ENCODE data around the gene PBX4.

Gene PBX4

DNA sequence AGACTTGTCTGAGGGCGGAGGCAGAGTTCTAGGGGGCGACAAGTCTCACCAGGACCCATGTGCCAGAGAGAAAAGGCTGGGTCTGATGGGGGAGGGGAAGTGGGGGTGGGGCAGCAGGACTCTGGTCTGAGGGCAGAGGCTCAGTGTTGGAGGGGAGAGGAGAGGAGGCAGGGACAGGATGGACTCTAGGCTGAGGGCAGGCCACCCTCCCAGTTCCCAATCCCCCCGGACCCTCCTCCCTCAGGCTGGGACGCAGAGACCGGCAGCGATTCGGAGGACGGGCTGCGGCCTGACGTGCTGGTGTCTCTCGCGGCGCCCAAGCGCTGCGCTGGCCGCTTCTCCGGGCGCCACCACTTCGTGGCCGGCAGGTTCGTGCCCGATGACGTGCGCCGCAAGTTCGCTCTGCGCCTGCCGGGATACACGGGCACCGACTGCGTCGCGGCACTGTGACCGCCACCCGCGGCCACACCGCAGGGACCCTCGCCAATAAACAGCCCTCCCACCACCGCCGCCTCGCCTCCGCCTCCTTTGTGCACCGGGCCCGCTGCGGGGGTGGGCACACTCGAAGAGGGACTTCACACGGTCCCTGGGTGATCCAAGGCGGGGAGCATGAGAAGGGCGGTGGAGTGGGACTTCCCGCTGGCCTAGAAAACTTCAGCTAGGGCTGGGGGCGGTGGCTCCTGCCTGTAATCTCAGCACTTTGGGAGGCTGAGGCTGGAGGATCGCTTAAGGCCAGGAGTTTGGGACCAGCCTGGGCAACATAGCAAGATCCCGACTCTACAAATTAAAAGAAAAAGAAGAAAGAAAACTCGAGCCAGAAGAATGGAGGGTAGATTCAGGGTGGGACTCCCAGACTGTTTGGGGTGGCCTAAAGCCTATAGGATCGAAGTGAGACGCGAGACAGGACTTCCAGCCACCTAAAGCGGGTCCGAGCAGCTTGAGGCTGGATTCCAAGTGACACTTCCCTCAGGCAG, 81.1 kb downstream of the PBX4 start:
- DNase-seq: peak; percentile 5 to 35

DNA sequence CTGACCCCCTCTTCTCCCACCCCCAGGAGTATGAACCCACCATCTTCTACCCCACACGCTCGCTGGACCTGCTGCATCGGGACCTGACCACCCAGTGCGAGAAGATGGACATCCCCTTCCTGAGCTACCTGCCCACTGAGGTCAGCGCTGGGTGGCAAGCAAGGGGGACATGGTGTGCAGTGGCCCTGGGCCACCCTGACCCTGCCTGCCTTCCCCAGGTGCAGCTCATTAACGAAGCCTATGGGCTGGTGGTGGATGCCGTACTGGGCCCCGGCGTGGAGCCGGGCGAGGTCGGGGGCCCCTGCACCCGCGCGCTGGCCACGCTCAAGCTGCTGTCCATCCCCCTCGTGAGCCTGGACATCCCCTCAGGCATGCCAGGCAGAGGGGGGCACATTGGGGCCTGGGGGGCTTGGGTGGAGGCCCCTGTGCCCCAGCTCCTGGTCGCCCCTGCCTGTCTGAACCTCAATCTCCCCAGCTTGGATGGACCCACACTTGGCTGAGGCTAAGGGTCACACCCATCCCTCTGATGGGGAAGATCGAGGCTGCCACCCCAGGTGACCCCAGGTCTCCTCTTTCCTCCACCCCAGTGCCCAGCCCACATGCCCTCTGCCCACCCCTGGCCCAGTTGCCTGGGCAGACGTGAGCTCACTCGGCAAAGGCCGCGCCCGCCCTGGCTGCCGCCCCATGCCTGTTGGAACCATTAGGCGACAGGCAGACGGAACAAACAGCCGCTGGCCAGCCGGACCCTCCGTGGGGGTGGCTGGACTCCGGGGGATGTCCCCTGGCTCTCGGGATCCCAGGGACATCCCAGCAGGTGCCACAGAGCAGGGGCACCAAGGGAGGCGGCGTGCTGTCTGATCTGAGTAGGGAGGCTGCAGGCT, 82.9 kb downstream of the PBX4 start:
- DNase-seq: no peak

DNA sequence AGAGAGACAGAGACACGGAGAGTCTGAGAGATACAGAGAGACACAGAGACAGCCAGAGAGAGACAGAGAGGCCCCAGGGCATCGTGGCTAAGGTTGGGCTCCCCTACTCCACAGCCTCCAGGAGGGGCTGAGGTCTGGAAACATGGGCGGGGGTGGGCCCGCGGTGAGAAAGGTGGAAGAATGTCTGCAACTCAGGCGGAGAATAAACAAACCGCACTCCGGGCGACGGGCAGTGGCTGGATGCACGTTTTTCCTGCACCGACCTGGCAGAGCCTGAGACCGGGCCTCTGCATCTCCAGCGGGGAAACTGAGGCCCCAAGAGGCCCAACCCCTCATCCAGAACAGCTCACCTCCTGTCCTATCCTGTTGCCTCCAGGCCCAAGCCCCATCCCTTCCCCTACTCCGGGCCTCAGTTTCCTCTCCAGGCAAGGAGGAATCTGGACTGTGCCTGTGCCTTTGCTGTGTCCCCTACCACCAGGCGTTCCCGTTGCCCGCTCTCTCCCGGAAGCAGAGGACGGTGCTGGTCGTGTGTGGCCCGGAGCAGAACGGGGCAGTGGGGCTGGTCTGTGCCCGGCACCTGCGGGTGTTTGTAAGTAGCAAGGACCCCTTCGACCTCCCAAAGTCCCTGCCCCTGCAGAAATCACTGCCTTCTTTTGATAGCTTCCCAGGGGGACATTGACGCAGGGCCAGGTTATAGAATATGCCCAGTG, 83.8 kb downstream of the PBX4 start:
- DNase-seq: no peak

DNA sequence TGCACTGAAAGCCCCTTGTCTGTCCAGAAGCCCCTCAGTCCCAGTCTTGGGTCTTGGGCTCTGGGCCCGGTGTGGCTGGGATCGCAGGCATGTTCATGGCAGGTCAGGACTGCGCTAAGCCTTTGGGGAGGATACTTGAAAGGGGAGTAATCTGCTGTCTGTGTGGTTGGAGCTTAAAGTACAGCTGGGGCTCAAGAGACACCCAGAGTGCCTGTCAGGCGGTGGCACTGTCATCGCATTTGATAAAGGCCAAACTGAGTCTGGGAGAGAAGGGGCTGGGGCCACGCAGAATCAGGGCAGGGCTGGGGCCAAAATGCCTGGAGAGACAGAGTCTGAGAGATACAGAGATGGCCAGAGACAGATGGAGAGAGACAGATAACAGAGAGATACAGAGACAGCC, 84.6 kb downstream of the PBX4 start:
- no peak for DNase-seq

DNA sequence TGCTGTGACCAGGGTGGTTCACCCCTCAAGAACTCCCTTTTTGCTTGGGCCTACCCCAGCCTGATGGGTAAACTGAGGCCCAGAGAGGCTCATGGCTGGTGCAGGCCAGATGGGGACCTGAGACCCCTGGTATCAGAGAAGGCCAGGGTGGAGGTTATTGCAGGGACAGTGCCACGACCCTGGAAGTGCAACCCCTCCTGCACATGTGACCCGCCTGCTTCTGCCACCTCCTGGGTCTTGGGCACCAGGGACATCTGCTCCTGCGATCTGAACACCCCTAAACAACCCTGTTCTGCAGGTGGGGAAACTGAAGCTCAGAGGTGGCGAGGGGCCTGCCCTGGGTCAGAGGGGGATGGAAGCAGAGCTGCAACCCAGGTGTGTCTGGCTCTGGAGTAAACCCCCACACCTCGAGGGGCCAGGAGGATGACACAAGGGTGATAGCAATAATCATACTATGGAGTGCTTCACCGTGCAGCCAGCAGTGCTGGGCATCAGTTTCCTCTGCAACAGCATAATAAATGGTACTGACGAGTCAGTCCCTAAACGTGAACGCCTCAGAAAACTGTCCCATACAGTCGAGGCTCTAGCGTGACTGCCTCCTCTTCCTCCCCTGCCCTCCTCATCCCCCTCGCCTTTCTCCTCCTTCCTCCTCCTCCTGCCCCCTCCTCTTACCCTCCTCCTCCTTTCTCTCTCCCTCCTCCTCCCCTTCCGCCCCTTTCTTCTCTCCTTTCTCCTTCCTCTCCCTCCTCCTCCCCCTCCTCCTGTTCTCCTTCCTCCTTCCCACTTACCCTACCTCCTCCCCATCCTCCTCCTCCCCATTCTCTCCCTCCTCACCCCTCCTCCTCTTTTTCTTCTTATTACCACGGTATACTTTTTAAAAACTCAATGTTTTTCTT, 85.4 kb downstream of the PBX4 start:
- DNase-seq: no peak

DNA sequence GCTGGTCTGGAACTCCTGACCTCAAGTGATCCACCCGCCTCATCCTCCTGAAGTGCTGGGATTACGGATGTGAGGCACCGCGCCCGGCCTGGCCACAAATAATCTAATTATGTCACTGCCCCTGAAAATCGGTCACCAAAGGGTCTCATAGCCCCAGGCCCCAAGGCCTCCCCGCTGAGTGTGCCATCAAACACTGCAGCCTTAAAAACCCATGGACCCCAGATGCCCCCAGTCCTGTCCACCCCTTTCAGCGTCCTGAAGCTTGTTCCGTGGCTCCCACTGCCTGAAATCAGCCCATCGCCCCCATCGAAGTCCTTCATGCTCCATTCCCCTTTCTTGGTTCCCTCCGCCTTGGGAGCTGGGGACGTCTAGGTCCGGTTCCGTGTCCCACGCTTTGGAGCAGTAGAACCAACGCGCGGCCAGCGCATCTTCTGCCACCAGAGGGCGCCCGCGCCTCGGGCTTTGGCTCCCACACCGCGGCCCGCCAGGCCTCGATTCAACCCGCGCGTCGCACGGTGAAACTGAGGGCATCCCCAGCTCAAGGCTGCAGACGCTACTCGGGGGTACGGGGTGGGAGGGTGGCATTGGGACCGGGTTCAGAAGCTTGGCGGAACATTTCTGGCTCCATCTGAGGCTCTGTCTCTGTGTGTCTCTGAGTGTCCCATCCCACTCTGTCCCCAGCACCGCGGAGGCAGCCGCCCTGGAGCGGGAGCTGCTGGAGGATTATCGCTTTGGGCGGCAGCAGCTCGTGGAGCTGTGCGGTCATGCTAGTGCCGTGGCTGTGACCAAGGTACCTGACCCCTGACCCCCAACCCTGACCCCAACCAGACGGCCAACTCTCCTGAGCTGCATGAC, 86.3 kb downstream of the PBX4 start:
- DNase-seq: peak; percentile 51 to 91

DNA sequence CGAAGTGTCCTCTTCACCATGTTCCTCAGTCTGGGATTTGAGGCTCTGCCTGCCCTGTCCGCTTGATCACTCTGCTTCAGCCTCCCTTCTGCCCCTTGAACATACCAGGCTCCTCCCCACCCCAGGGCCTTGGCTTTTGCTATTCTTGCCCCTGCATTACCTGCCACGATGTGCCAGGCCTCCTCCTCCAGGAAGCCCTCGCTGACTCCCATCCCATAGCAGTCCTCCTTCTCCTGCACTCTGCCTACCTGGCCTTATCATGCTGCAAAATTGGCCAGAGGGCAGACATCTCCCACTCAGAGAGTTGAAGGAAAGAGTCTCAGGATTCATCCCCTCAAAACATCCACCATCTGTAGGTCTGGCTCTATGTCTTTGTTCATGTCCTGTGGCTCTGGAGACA, 87.6 kb downstream of the PBX4 start:
- no peak for DNase-seq

DNA sequence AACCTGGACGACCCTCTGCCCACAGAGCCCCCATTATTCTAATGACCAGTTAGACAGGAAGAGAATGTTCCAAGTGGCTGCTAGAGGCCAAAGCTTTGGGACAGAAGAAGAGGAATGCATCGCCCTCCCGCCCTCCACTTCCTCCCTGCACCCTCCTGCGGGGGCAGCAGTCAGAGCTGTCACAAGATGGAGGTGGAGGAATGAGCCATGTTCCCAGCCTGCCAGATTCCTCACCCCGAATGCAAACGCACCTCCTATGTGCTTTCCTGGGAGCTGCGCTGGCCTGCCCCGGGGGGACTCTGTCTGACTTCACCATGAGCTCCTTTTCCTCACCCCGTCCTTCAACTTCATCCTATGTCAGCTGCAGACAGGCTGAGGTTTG, 88.1 kb downstream of the PBX4 start:
- peak in 1 of 2 donors; percentile 30 for DNase-seq

DNA sequence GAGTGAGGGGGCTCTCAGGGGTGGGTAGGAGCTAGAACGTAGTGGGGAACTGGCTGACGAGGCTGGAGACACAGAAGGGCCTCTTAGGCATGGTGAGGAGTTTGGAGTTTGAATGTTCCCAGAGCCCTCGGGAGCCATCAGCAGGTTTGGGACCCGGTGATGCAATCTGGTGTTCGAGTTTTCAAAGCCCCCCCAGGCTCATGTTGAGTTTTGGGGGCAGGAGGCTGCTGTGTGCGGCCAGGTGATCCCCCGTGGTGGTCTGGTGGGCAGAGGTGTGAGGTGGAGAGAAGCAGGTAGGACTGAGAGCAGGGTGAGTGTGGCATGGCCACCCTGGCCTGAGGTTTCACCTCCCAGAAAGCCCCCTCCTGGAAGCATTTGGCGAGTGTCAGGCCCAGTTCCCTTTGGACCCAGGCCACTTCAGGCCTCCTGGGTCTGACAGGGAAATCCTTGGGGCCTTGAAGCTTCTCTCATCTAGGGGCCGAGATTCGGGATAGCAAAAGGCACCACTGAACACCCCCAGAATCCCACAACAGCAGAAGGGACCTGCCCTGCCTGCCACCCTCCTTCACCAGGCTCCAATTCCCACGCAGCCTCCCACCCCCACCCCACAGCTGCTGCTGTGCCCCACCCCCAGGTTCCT, 88.6 kb downstream of the PBX4 start:
- no peak for DNase-seq

DNA sequence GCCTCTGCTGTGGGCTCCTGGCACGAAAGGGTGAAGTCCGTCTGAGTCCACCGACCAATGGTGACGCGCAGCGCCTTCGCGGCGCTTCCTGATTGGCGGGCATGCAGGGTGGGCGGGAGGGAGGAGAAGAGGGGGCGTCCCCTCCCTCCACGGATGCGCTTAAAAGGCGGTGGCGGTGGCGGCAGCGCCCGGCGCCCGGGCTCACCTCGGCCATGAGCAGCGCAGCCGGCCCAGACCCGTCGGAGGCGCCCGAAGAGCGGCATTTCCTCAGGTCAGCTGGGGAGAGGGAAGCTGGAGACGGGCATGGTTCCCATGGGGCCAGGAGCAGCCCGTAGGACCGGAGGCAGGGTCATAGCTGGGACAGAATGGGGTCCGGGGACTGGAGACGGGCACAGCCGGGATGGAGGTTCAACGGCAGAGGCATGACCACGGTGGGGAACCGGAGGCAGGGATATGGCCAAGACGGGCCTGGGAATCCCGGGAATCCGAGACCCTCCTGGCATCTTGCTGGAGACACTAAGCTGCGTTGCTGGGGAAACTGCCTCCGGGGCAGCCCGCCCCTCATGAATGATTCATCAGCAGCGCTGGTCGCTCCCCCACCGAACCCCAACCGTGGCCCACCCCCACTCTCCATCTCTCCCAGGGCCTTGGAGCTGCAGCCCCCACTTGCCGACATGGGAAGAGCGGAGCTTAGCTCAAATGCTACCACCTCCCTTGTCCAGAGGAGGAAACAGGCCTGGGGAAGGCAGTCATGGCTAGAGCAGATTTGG, 89.6 kb downstream of the PBX4 start, which contains the start of gene YJEFN3:
TSS of gene YJEFN3 (plus strand) at position 191 of the 770 bp plus-strand sequence. CDS start at position 213, 22 bp downstream.
- DNase-seq: no peak

DNA sequence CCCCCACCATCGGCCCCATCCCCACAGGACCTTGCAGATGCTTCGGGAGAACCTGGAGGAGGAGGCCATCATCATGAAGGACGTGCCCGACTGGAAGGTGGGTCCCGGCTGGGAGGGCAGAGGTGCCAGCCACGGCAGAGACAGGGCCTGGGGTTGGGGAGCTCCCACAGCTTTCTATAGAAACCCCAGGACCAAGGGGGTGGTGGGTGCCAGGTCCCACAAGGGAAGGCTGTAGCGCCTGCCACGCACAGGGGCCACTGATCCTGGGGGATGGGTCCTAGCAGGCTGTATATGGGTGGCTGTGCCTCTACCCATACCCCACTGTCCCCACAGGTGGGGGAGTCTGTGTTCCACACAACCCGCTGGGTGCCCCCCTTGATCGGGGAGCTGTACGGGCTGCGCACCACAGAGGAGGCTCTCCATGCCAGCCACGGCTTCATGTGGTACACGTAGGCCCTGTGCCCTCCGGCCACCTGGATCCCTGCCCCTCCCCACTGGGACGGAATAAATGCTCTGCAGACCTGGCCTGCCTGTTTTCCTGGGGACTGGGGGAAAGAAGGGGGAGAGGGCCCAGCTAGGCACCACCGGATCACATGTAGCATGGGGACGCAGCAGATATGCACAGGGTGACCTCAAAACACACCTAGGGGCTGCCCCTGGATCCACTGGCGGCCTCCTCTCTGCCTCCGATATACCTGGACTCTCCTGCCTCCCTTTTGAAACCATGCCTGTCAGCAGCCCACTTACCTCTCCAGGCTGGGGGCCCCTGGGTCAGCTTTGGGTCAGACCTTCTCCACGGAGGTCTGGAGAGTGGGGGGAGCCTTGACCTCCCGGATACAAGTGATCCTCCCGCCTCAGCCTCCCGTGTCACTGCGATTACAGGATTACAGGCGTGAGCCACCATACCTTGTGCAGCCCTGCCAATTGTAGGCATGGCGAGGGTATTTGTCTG, 90.5 kb downstream of the PBX4 start:
- DNase-seq: no peak

DNA sequence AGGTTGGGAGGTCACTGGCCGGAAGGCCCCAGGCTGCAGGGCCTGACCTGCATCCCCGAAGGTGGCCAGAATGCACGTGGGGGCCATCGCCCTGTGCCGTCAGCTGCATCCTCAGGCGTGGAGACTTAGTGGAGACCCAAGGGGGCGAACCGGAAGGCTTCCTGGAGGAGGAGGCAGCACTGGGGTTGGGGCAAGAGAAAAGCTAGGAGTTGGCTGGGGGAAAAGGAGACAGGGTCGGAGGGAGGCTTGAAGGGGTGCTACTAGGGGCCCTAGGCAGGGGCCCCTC, 91.2 kb downstream of the PBX4 start:
- DNase-seq: no peak

DNA sequence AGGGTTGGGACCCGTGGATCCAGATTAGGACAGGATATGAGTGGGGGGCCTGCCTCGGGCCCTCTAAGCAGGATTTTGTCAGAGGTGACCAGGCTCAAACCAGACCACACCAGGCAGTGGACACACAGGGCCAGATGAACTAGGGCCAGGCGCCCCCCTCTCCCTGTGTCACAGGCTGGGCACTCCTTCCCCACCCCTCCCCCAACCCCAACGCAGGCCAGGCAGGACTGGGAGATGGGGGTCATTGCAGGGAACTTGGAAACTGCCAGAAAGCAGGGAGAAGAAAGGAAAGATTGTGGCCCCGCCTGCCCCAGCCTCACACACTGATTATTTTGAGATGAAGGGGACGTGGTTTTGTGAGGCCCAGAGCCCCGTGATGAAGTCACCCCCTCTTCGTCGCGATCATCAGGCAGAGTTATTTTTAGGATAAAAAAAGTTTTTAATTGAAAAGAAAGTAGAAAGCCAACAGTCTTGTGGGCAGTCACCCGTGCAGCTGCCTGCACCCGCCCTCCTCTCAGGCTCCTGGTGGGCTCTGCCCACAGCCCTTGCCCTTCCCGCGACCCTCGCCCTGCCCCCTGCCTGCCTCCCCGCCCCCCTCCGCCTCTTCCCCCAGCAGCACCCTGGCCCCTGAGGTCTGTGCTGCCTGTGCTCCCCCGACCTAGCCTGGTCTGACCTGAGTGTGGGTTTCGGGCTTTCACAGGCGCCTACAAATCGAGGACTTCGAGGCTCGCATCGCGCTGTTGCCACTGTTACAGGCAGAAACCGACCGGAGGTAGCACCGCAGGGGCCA, 91.7 kb downstream of the PBX4 start:
- DNase-seq: no peak

DNA sequence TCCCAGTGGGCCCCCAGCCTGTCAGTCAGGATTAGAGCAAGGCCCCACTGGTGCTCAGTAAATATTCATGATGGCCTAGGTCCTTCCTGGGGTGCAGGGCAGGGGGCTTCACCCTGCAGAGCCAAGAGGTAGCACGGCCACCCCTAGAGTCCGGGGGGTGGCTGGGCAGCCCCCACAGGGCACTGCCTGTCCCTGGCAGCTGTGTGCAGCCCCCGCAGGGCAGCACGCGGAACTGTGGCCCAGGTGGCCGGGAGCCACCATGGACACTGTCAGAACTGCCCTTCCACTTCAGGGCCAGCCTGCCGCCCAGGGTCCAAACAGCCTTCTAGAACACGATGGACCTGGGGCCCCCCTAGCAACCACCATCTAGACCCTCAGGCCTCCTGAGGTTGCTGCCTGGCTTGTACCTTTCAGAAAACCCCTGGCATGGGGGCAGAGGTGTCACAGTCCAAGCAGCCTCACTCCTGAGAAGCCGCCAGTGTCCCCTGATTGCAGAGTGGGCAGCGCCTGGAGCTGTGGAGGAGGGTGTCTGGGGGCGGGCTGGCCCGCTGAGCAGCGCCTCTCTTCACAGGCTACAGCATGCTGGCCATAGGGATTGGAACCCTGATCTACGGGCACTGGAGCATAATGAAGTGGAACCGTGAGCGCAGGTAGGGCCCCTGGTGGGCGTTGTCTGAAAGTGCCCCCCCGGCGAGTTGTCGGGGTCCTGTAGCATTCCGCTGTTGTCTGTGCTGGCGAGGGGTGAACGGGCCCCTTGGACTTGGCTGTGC, 92.7 kb downstream of the PBX4 start:
- no peak for DNase-seq

DNA sequence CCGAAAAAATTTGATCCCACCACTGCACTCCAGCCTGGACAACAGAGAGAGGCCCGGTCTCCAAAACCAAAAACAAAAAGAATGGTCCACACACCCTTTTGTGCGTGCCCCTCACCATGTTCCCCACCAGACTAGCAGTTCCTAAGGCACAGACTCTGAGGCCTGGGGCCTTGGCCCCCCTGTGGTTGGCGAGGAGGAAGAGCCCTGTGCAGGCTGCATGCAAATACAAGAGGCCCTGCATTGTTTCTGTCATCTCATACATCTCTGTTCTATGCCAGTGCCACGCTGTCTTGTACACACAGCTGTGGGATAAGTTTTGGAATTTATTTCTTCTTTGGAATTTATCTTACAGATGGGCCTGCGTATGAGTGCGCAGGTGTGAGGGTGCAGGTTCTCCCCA, 94.4 kb downstream of the PBX4 start:
- DNase-seq: no peak

DNA sequence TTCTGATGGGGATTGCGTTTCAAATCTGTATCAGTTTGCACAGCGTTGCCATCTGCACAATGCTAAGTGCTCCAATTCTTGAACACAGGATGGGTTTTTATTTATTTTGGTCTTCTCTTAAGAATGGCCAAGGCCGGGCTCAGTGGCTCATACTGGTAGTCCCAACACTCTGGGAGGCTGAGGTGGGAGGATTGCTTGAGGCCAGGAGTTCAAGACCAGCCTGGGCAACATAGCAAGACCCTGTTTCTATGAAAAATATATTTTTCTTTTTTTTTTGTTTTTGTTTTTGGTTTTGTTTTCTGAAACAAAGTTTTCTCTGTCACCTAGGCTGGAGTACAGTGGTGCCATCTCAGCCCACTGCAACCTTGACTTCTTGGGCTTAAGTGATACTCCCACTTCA, 95.3 kb downstream of the PBX4 start:
- DNase-seq: no peak

DNA sequence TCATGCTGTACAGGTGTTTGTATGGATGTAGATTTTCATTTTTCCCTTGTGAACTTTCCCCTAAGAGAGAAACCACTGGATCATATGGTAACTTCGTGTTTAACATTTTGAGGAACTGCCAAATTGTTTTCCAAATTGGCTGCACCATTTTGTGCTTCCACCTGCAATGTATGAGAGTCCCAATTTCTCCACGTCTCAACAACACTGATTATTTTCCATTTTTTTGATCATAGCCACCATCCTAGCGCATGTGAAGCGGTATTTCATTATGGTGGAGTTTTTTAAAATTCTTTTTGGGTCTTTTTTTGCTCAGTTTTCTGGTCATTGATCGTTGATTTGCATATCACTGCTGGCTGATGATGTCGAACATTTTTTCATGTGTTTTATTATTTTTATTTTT, 97.5 kb downstream of the PBX4 start:
- DNase-seq: no peak
